GM18526 (cell line): ENCODE data around the gene RNF180.

Experiments
- POLR2A ChIP-seq: IDR thresholded peaks from 3 replicates; pipeline ENCODE4 v1.6.1; 2011; ENCODE audit not compliant: insufficient read length; ENCODE audit errors: extremely low read depth

Gene RNF180

GRCh38 chr5:64165500-64166200, at the start of gene RNF180:
TSS of gene RNF180 (plus strand) at chr5:64165843. CDS start at chr5:64200808, 34,965 bp downstream.
- TF ChIP-seq POLR2A = no peak

GRCh38 chr5:64125521-64125920, 40.1 kb upstream of the RNF180 start:
- no peak for TF ChIP-seq POLR2A

- TF ChIP-seq POLR2A = no peak
These were observed 39.4 kb upstream of the RNF180 start for GRCh38 chr5:64126202-64126741.

- TF ChIP-seq POLR2A = no peak
These were observed 25.6 kb upstream of the RNF180 start for GRCh38 chr5:64140018-64140417.

GRCh38 chr5:64144425-64145215, 21.0 kb upstream of the RNF180 start:
- TF ChIP-seq POLR2A = no peak

GRCh38 chr5:64145216-64145895, 20.3 kb upstream of the RNF180 start:
- no peak for TF ChIP-seq POLR2A

GRCh38 chr5:64147379-64147778, 18.3 kb upstream of the RNF180 start:
- no peak for TF ChIP-seq POLR2A

GRCh38 chr5:64147849-64148441, 17.7 kb upstream of the RNF180 start:
- no peak for TF ChIP-seq POLR2A

- TF ChIP-seq POLR2A = no peak
These were observed 16.4 kb upstream of the RNF180 start for GRCh38 chr5:64149268-64149667.

GRCh38 chr5:64149857-64150521, 15.7 kb upstream of the RNF180 start:
- no peak for TF ChIP-seq POLR2A

- TF ChIP-seq POLR2A = no peak
These were observed 9.4 kb upstream of the RNF180 start for GRCh38 chr5:64156261-64156660.

GRCh38 chr5:64158827-64159226, 6.8 kb upstream of the RNF180 start:
- no peak for TF ChIP-seq POLR2A

- TF ChIP-seq POLR2A = no peak
These were observed 5.4 kb upstream of the RNF180 start for GRCh38 chr5:64160201-64160600.

- no peak for TF ChIP-seq POLR2A
These were observed 4.2 kb upstream of the RNF180 start for GRCh38 chr5:64161420-64161819.

- TF ChIP-seq POLR2A = no peak
These were observed 2.5 kb upstream of the RNF180 start for GRCh38 chr5:64163135-64163534.
